H9 (cell line): ENCODE results near the gene C20orf202. TPM values are rescaled to one million over a fixed set of nuclear protein-coding genes. Genes with fewer than 3 reads are reported as not detected.

ENCODE experiments used
- DNase-seq: peaks from one replicate; pipeline ENCODE4 v3.0.0-alpha.2; 2017
- H2AFZ ChIP-seq: one replicate; pipeline ENCODE4 v1.6.1; 2013; ENCODE audit warnings: mild to moderate bottlenecking, low read length, control low read depth, moderate library complexity
- H2AK5ac ChIP-seq: 2 replicates; pipeline ENCODE4 v1.6.1; 2013; ENCODE audit warnings: low read length, control low read depth, mixed read lengths; ENCODE audit not compliant: insufficient read length
- H2BK120ac ChIP-seq: one replicate; pipeline ENCODE4 v1.6.1; 2013; ENCODE audit warnings: low read depth, mild to moderate bottlenecking, low read length, control low read depth, inconsistent platforms; ENCODE audit not compliant: poor library complexity, severe bottlenecking
- H2BK12ac ChIP-seq: 2 replicates; pipeline ENCODE4 v1.6.1; 2013; ENCODE audit warnings: low read length, control low read depth, mixed read lengths, low read depth; ENCODE audit not compliant: insufficient read length
- H2BK15ac ChIP-seq: 2 replicates; pipeline ENCODE4 v1.6.1; 2013; ENCODE audit warnings: low read depth, low read length, control low read depth
- H2BK20ac ChIP-seq: one replicate; pipeline ENCODE4 v1.6.1; 2013; ENCODE audit warnings: low read depth, mild to moderate bottlenecking, low read length, control low read depth, inconsistent platforms; ENCODE audit not compliant: poor library complexity, severe bottlenecking
- H2BK5ac ChIP-seq: 2 replicates; pipeline ENCODE4 v1.6.1; 2013; ENCODE audit warnings: low read length, control low read depth, mixed read lengths; ENCODE audit not compliant: insufficient read length
- H3K14ac ChIP-seq: 2 replicates; pipeline ENCODE4 v1.6.1; 2013; ENCODE audit warnings: low read length, control low read depth; ENCODE audit not compliant: insufficient read depth
- H3K18ac ChIP-seq: 2 replicates; pipeline ENCODE4 v1.6.1; 2013; ENCODE audit warnings: low read depth, mild to moderate bottlenecking, mixed read lengths, low read length, control low read depth; ENCODE audit not compliant: insufficient read length
- H3K23ac ChIP-seq: 2 replicates; pipeline ENCODE4 v1.6.1; 2013; ENCODE audit warnings: low read length, control low read depth, mixed read lengths, low read depth; ENCODE audit not compliant: insufficient read length
- H3K23me2 ChIP-seq: 2 replicates; pipeline ENCODE4 v1.6.1; 2013; ENCODE audit warnings: low read depth, mild to moderate bottlenecking, mixed read lengths, low read length, control low read depth; ENCODE audit not compliant: insufficient read length, poor library complexity, severe bottlenecking
- H3K27ac ChIP-seq: 2 replicates; pipeline ENCODE4 v1.5.1; 2013; ENCODE audit warnings: low read length, control low read depth, mixed read lengths, low read depth; ENCODE audit not compliant: insufficient read length
- H3K27me3 ChIP-seq: 2 replicates; pipeline ENCODE4 v1.6.1; 2013; ENCODE audit warnings: low read length, control low read depth, inconsistent platforms; ENCODE audit not compliant: insufficient read depth
- H3K4ac ChIP-seq: 2 replicates; pipeline ENCODE4 v1.6.1; 2013; ENCODE audit warnings: low read depth, mild to moderate bottlenecking, control low read depth, inconsistent platforms, low read length, moderate library complexity
- H3K4me1 ChIP-seq: 2 replicates; pipeline ENCODE4 v1.6.1; 2013; ENCODE audit warnings: low read length, control low read depth, inconsistent platforms; ENCODE audit not compliant: insufficient read depth
- H3K4me2 ChIP-seq: 2 replicates; pipeline ENCODE4 v1.6.1; 2013; ENCODE audit warnings: low read length, control low read depth, mixed read lengths; ENCODE audit not compliant: insufficient read length, insufficient read depth
- H3K56ac ChIP-seq: 2 replicates; pipeline ENCODE4 v1.6.1; 2013; ENCODE audit warnings: low read depth, mild to moderate bottlenecking, mixed read lengths, low read length, control low read depth; ENCODE audit not compliant: insufficient read length
- H3K79me1 ChIP-seq: 2 replicates; pipeline ENCODE4 v1.6.1; 2013; ENCODE audit warnings: low read depth, mild to moderate bottlenecking, moderate library complexity, low read length, control low read depth, inconsistent platforms; ENCODE audit not compliant: insufficient read depth, poor library complexity, severe bottlenecking
- H3K79me2 ChIP-seq: 2 replicates; pipeline ENCODE4 v1.6.1; 2013; ENCODE audit warnings: low read length, control low read depth, inconsistent platforms; ENCODE audit not compliant: insufficient read depth
- H3K9ac ChIP-seq: 2 replicates; pipeline ENCODE4 v1.6.1; 2013; ENCODE audit warnings: low read length, control low read depth, mixed read lengths; ENCODE audit not compliant: insufficient read length; ENCODE audit errors: extremely low read depth
- H3K9me3 ChIP-seq: one replicate; pipeline ENCODE4 v1.6.1; 2013; ENCODE audit warnings: low read depth, low read length, inconsistent platforms; ENCODE audit not compliant: control insufficient read depth
- H3T11ph ChIP-seq: one replicate; pipeline ENCODE4 v1.6.1; 2013; ENCODE audit warnings: mild to moderate bottlenecking, low read length, control low read depth, inconsistent platforms
- H4K20me1 ChIP-seq: one replicate; pipeline ENCODE4 v1.6.1; 2013; ENCODE audit not compliant: control insufficient read depth, insufficient read length, insufficient read depth
- H4K5ac ChIP-seq: 2 replicates; pipeline ENCODE4 v1.6.1; 2013; ENCODE audit warnings: low read depth, mild to moderate bottlenecking, mixed read lengths, low read length, control low read depth; ENCODE audit not compliant: insufficient read length
- H4K8ac ChIP-seq: replicated peaks from 2 replicates; pipeline ENCODE4 v1.6.1; 2013; ENCODE audit warnings: low read length, control low read depth, mixed read lengths, low read depth; ENCODE audit not compliant: insufficient read length
- H4K91ac ChIP-seq: 2 replicates; pipeline ENCODE4 v1.6.1; 2013; ENCODE audit warnings: low read depth, mild to moderate bottlenecking, moderate library complexity, mixed read lengths, low read length, control low read depth; ENCODE audit not compliant: insufficient read length
- H3K27ac Mint-ChIP-seq, 3 experiments: 2 replicates in 2 of 3; 3 replicates in 1 of 3; pipeline ENCODE4 v1.8.0; 2020 to 2021; ENCODE audit warnings: mixed read lengths in 3 of 3, mild to moderate bottlenecking in 1 of 3, moderate library complexity in 1 of 3
- H3K27me3 Mint-ChIP-seq: 2 replicates; pipeline ENCODE4 v1.8.0; 2021; ENCODE audit warnings: low read depth, mild to moderate bottlenecking, moderate library complexity, mixed read lengths
- H3K36me3 Mint-ChIP-seq, 3 experiments: 2 replicates in 2 of 3; 3 replicates in 1 of 3; pipeline ENCODE4 v1.8.0; 2020 to 2021; ENCODE audit warnings: low read depth in 3 of 3, mixed read lengths in 3 of 3; ENCODE audit not compliant: insufficient read depth in 1 of 3
- H3K4me1 Mint-ChIP-seq, 2 experiments: 2 replicates each; pipeline ENCODE4 v1.8.0; 2020; ENCODE audit warnings: mixed read lengths in 2 of 2
- H3K4me3 Mint-ChIP-seq, 2 experiments: 2 replicates in 1 of 2; 3 replicates in 1 of 2; pipeline ENCODE4 v1.8.0; 2020 to 2021; ENCODE audit warnings: mild to moderate bottlenecking in 2 of 2, mixed read lengths in 2 of 2, moderate library complexity in 1 of 2
- H3K9me3 Mint-ChIP-seq, 2 experiments: 2 replicates in 1 of 2; 3 replicates in 1 of 2; pipeline ENCODE4 v1.8.0; 2020; ENCODE audit warnings: mild to moderate bottlenecking in 2 of 2, mixed read lengths in 2 of 2, moderate library complexity in 1 of 2
- CTCF ChIP-seq: fragments of 200-600 bp; sonication (generic); conservative IDR thresholded peaks from 3 replicates; pipeline ENCODE4 v1.8.0; 2021; ENCODE audit warnings: antibody characterized with exemption, mild to moderate bottlenecking
- WGBS: extraction: QIAGEN DNeasy Blood & Tissue Kit; methylation state at CpG from one replicate; pipeline ENCODE4 v1.1.7; 2013; ENCODE audit warnings: missing lambda C conversion rate, low lambda C conversion rate, mixed read lengths; ENCODE audit not compliant: insufficient read length; ENCODE audit errors: extremely low coverage; 5-methylcytosine and 5-hydroxymethylcytosine counted together
- total RNA-seq: library from RNA; stranded (reverse); gene quantifications from 2 replicates; pipeline ENCODE4 v1.2.1, GENCODE V29; 2021

Gene C20orf202
- total RNA-seq, 1 experiment from 2014 or later: 0.13 TPM

DNA sequence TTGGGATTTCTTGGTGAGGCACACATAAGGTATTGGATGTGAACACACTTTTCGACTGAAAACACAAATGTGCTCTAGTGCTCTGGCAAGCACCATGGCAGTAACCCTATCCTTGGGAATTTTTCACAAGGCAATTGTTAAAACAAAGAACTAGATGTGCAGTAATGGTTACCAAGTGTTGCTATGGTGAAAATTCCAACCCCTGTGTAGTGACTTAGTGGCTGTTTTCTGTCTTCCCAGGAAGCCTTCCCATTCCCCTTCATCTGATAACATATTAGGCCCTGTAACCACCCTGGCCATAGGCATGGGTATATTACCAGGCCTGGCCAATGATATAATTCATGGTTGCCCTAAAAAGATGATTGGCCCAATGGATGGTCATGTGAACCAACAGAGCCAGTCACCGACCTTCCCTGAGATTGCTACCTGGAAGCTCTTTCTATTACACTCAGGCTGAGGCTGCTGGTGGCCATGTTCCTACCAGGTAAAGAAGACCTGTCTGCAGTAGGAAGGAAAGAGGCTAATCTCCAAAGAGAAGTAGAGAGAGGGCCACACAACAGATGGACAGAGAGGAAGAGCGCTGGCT, 4.1 kb downstream of the C20orf202 start:
- H2BK120ac ChIP-seq: no peak overlapping the region
- H2BK12ac ChIP-seq: no peak overlapping the region
- H3K4me3 Mint-ChIP-seq: no peak overlapping the region
- no peak overlapping the region for H2BK15ac ChIP-seq
- H4K8ac ChIP-seq: no peak overlapping the region
- no peaks in the 10 kb centered on the region for H3K23me2 ChIP-seq
- no peak overlapping the region for H3K4me2 ChIP-seq
- H3K9ac ChIP-seq: no peak overlapping the region
- no peaks in the 10 kb centered on the region for H3K79me1 ChIP-seq
- no peak overlapping the region for H3K27ac Mint-ChIP-seq
- H3K9me3 Mint-ChIP-seq: no peaks in the 10 kb centered on the region
- no peak overlapping the region for H3K18ac ChIP-seq
- peaks cover 38% of the 10 kb centered on the region for H3K27me3 Mint-ChIP-seq
- no peaks in the 10 kb centered on the region for H3K79me2 ChIP-seq
- H3K4ac ChIP-seq: no peak overlapping the region
- H4K91ac ChIP-seq: no peak overlapping the region
- no peaks in the 10 kb centered on the region for H4K20me1 ChIP-seq
- no peak for DNase-seq
- no peak overlapping the region for H2BK20ac ChIP-seq
- H2AK5ac ChIP-seq: no peak overlapping the region
- H4K5ac ChIP-seq: no peak overlapping the region
- no peaks in the 10 kb centered on the region for H3K4me1 ChIP-seq
- no peak overlapping the region for H2BK5ac ChIP-seq
- H3K4me1 Mint-ChIP-seq: peaks cover 5 to 8% of the 10 kb centered on the region in 2 experiments
- no peaks in the 10 kb centered on the region for H3K36me3 Mint-ChIP-seq
- no peaks in the 10 kb centered on the region for H3K27me3 ChIP-seq
- H3K9me3 ChIP-seq: no peaks in the 10 kb centered on the region
- no peak overlapping the region for H3K56ac ChIP-seq
- no peak overlapping the region for H3K14ac ChIP-seq
- no peak overlapping the region for H2AFZ ChIP-seq
- no peak for TF ChIP-seq CTCF
- no peak overlapping the region for H3K23ac ChIP-seq
- WGBS: no CpG with 5 or more reads among the region's 3 CpGs
- no peak overlapping the region for H3K27ac ChIP-seq
- no peak overlapping the region for H3T11ph ChIP-seq
